ENCODE results near the gene NAV2.

- TF ChIP-seq CTCF (IDR thresholded peaks at IDR 0.05 in 8 of 11, conservative IDR thresholded peaks at IDR 0.05 in 3 of 11), result no peak
- no peak for TF ChIP-seq POLR2AphosphoS5 (IDR thresholded peaks at IDR 0.05)
- no peak for TF ChIP-seq POLR2A (IDR thresholded peaks at IDR 0.05)
Measured at GRCh38 chr11:20126724-20127123, 414.1 kb downstream of the NAV2 start.
